GM21390 (cell line): ENCODE measurements around the gene DFFB.
A peak's percentile ranks its signal among the peaks of the same experiment; 100 is the strongest.
"Not testable (repeated sequence)": the region's sequence is repeated elsewhere in the genome, so short reads cannot be mapped to it uniquely, and the experiment has no call there.

Experiments used
- ATAC-seq: cut with Tn5 transposase; IDR thresholded peaks from one replicate; pipeline ENCODE4 v1.9.1; 2021; ENCODE audit not compliant: unreplicated experiment

The DFFB gene

DNA sequence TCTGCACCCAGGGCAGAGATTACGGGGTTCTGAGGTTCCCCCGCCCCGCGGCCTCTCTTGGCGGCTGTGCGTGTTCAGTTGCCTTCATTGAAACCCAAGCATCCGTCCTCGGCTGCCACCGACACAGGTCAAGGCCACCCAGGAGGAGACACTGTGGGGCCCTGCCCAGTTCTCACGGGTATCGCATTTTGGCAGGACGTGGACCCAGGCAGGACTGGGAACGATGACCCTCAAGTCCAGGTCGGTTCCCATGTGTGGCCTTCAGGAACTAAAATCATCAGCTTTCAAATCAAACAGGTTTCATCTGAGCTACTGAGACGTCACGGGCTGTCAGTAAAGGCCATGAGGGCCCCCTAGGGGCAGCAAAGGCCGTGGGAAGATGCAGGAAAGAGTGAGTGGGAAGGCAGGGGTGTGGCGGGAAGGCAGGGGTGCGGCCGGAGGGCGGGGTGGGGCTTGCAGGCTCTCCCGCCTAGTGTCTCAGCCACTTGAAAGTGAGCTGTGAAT, 49.8 kb downstream of the DFFB start:
- ATAC-seq, result no peak

DNA sequence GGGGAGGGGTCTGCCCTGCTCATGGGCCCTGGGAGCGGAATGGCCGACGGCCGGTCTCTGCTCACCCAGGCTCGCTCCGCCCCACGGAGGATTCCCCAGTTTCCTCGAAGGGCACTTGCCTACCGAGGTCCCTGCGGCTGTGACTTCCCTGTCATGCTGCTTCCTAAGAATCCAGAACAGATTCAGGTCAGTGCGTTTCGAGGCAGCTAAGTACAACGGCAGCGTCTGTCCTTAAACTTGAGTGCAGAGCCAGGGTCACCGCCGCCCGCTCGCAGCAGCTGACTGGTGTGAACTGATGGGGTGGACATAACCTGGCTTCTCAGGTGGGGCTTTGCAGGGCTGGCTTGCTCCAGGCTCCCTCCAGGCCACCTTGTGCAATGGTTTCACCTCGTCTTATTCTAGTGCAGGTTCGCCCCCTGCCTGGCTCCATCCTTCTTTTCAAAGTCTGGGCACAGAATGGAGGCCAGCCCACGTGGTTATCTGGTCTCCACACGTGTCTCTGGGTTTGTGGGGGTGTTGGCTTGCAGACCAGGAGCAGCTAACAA, 50.4 kb downstream of the DFFB start:
- ATAC-seq, result no peak

DNA sequence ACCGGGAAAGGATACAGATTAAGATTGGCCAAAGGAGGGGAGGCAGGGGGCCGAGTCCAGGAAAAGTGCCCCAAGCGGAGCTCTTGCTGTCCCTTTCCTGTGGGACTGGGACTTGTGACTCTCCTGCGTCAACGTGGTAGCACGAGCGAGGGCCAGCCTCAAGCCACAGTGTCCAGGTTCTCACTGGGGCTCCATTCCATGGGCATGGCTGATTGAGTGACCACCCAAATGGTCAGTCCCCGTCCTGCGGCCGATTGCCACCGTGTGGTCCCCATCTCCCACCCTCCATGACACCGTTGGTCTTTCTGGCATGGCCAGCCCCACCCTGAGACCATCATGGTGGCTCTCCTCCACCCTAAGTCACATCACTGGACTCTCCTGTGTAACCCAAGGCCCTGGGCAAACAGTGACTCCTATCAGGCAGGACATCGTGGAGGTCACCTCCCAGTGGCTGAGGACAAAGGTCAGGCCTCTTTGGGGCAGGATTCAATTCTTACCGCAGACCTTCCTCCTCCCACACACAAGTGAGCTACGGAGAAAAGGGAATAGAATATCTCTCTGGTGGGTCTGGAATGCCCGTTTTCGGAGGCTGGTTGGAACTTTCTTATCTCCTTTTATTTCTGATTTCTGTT, 51.7 kb downstream of the DFFB start:
- no peak for ATAC-seq

DNA sequence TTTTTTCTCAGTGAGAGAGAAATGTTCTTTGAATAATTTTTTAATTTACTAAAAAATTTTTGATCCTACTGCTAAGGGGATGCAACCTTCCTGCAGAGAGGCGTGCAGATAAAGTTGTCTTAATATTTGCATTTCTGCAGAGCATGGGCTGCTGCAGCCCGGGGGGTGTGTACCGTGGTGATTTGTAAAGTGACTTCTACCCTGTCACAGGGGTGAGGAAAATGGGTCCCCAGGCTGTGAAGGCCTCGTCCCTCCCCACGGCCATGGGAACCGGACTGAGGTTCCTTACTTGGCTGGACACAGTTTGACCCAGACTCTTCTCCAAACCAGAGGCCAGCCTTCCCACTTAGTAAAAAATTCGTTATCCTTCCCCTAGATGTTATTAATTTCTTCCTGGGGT, 52.3 kb downstream of the DFFB start:
- no peak for ATAC-seq

DNA sequence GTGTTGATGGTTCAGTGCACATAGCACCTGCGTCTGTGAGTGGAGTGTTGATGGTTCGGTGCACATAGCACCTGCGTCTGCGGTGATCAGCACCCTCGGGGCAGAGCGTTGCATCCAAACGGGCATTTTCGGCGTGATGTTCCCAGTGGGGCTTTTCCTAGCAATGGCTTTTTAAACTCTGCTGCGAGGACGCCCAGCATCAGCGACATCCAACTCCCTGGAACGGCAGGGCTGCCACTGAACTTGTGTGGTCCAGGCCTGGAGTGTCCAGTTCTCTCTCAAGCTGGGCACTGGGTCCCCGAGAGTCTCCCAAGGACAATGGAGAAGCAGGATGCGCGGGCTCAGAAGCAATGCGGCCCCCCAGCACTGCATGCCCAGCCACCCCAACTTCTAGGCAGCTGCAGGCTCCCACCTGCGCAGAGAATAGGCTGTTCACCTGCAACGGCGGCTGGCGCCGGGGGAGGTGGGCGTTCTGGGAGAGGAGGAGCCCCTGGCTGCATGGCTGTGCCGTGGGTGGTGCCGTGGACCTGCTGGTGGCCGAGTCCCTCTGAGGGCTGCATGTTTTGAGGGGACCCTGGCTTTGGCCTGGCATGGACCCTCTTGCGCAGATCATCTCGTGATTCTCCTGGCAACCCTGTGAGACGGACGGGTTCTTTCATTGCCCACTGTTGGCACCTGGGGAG, 52.9 kb downstream of the DFFB start:
- ATAC-seq, result no peak

DNA sequence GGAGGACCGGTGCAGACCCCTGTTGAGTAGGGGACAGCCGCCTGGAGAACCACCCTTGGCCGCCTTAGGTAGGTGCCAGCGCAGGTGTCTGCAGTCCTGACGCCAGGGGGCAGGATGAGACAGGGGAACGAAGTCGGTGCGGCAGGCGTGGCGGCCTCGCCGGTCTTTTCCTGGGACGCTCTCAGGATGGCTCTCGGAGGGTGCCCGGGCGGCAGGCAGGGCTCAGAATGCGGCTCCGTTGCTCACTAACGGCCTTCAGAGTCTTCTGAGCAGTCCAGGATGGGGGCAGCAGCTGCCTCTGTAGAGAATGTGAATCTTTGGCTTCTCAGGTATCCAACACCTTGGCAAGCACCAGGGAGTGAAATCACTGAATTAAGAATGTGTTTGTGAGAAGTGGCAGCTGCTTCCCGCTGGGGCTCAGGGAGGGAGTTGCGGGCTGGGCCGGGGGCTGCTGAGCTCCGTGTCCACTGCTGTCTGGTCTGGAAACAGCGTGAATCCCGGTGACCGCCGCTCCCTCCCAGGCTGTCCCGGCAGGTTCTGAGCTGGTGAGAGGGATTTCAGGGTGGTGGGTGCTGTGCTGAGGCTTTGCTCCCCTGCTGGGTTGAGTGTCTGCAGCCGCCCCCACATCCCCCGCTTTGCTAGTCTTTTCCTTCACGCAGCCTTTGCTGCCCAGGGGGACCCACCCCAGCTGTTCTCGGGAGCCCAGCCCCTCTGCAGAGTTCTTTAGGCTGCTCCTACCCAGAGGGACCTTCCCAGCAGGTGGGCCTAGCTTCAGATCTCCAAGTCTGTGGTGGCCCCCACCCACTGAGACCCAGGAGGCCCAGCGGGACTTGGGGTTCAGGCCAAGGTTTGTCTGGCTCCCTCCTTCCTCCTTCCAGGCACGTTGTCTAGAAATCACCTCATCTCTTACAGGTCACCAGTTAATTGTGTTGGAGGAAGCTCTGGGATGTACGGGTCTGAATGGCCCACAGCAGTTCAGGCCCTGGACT, 53.9 kb downstream of the DFFB start:
- peak; percentile 73 for ATAC-seq

DNA sequence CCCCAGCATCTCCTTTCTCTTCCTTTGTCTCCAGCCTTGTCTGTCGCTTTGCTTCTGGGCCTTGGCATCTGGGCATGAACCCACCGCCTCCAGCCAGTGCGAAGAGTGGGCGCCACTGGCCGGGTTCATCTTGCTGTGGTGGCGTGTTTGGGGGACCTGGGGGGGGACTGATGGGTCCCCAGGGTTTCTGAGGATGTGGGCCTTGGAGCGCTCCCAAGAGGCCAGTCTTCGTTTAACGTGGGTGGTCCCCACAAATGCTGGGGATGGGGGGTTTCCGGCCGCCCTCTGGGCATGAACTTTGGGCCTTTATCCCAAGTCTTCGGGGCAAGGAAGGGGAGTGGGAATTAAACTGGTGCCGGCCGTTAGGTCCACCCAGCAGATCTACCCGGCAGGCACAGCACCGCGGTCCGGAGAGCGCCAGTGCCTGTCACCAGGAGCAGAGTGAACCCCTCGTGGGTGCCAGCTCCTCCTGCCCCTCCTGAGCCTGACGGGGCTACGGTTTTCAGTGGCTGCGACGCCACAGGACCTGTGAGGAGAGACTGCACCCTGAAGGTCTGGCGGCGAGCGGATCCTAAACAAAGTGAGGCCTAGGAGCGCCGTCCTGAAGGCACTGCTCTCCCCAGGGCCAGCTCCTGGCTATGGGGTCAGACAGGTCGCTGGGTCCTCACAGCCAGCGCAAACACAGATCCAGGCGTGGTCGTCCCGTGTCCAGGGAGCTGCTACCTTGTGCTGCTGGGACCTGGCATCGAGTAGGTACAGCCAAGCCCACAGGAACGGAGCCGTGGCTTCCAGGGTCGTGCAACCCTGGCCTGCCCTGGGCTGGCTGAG, 54.9 kb downstream of the DFFB start:
- ATAC-seq, result no peak

DNA sequence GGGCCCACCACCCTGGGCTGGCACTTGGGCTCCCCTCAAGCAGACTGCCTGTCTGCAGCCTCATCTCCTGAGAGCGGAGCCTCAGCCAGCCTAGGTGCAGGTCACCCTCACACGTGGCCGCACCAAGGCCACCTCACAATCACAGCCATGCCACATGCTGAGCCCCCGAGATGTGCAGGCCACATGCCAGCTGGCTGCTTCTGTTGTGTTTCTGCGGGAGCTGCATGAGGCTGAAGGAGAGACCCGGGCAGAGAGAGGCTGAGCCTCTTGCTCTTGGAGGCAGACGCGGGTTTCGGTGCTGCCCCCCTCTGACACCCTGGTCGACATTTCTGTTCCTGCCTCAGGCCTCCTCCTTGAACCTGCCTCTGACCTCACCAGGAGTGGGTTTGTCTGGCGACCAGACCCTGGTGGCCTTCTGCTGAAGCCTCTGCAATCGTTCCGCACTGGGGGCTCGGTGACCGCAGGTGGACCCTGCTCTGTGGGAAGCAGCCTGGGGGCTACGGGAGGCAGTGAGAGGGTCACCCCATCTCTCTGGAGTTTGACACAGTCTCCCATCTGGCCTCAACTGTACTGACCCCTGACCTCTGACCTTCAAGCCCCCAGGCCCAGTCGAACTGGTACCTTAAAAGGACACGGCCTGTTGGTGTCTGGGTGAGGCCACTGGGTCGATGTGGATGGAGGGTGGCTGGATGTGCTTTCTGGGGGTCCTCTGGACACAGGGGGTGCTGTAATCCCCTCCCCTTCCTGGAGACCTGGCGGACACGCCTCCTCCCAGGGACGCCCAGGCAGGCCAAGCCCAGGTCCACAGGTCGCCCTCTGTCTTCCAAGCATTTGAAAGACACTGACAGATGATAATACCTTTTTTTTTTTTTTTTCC, 55.8 kb downstream of the DFFB start:
- ATAC-seq, result no peak

DNA sequence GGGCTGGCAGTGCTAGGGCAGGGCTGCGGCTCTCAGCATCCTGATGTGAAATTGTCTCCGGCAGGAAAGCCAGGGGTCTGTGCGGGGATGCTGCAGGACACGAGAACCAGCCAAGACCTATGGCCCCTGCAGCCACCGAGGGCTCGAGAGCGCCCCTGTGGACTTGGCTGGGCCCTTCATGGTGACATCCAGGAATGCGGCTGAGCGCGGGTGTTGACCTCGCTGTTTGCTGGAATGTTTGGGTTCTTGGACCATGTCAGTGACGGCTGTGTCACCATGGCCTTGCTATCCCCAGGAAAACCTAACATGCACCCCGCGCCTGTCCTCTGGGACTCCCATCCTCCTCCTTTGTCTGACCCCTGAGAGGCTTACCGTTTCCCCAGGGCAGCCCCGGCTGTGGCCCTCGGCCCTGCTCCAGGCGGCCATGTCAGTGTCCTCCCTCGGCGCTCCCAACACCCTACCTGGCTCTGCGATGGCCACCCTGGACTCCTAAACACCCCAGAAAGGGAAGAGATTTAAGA, 57.1 kb downstream of the DFFB start:
- no peak for ATAC-seq

DNA sequence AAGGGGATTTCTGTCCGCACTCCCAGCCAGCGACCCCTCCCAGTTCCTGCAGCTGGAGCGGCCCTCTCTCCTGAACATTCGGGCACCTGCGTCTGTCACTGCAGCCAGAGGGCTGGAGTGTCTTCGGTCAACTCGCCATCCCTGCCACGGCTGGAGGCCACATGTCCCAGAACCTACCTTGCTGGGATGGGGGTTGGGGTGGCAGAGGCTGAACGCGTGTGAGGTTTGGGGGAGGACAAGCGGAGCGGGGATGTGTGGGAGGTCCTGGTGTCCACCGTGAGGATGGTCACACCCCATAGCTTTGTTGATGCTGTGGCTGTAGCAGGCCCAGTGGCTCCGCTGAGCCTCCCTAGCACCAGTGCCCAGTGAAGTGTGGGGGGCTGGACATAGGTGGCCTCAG, 57.6 kb downstream of the DFFB start:
- no peak for ATAC-seq

DNA sequence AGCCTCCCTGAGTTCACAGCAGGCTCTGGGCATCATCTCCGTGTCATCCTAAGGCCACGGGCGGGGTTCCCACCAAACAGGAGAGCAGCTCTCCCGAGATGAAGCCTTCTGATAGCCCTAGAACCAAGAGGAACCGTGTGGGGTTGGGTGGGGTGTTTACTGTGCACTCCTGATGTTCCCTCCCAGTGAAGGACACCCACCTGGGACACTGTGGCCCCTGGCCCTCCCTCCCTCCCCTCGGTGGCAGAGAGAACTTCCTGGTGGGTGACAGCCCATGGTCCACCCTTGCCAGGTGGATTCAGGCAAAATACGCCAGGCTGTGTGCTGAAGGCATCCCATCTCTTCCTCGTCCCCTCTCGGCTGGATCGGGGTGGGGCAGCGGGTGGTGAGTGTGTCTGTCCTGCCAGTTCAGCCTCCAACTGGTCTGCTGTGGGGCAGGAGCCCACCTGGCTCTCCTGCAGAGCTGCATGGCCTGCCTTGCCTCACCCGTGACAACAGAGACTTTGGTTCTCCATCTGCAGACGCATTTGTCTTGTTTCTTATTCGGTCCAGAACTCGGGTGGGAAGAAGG, 58.4 kb downstream of the DFFB start:
- ATAC-seq, result no peak

DNA sequence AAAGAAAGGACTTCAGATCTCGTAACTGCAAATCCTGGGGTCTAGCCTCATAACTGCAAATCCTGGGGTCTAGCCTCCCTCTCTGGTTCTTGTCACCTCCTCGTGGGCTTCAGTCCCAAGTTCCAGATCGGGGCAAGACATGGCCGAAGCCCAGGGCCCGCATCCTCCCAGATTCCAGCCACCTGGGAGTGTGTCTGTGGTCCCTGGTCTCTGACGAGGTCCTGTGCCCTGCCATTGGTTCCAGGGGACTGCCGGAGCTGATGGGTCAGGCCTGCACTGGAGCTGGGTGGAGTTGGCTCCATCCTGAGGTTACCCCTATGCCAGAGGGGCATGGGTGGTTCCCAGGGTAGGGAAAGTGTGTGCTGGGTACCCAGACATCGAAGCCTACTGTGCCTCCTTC, 60.5 kb downstream of the DFFB start:
- ATAC-seq, result no peak

DNA sequence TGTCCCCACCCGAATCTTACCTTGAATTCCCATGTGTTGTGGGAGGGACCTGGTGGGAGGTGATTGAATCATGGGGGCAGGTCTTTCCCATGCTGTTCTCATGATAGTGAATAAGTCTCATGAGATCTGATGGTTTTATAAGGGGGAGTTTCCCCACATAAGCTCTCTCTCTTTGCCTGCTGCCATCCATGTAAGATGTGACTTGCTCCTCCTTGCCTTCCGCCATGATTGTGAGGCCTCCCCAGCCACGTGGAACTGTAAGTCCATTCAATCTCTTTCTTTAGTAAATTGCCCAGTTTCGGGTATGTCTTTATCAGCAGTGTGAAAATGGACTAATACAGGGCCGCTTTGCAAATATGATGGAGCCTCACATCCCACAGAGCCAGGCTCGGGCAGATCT, 61.1 kb downstream of the DFFB start:
- ATAC-seq, result not testable (repeated sequence)

DNA sequence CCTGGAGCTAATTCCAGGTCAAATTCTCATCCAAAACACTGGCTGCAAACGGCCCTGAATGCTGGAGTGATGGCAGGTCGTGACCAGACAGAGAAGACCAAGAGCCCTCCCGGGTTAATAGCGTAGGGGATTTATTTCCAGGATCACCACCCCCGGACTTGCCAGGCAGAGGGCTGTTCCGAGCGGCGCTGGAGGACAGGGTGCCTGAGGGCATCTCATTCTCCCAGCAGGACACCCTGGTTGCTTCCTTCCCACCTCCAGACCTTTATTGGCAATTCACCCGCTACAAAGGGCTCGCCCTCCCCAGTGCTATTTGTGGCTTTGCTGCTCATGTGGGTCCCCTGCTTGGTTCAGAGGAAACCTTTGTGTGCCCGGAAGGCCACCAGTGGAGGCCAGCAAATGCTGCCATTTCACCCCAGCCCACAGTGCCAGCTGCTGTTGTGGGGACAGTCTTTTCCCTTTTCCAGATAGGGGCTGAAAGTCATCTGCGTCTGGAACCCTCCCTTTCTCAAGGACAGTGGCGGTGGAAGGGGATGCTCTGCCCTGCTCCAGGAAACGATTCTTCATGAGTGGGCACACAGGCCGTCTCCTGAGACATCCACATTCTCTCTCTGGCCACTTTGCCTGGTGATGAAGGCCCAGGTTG, 61.8 kb downstream of the DFFB start:
- ATAC-seq, result no peak

DNA sequence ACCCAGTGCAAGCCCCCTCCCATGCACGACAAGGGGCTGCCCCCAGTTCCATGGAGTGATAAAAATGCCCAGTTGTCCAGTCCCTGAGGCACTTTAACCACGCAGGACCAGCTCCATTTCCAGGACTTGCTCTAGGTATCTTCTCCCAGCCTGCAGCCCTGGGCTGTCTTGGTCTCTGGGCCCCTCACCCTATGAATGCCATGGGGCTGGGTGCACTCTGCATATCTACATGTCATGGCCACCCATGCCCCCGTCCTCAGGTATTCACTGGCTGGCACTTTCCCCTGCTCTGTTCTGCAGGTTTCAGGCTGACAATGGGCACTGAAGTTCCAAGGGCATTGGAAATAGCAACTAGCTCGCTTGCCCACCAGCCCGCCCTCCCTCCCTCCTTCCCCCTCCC, 62.4 kb downstream of the DFFB start:
- no peak for ATAC-seq

DNA sequence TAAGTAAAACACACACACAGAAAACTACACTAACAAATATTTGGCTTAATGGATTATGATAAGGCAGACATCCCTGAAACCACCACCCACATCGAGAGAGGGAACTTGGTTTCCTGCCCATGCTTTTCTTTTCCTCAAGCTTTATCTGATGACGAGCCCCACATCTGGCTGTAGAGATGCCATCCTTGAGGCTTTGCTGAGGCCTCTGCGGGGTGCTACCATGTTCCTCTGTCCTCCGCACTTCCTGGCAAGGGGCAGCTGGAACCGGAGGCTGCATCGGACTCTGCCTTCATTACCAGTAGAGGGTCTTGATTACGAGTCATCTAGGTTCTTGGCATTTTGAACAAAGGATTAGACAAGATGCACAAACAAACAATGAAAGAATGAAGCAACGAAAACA, 64.5 kb downstream of the DFFB start:
- ATAC-seq, result no peak

DNA sequence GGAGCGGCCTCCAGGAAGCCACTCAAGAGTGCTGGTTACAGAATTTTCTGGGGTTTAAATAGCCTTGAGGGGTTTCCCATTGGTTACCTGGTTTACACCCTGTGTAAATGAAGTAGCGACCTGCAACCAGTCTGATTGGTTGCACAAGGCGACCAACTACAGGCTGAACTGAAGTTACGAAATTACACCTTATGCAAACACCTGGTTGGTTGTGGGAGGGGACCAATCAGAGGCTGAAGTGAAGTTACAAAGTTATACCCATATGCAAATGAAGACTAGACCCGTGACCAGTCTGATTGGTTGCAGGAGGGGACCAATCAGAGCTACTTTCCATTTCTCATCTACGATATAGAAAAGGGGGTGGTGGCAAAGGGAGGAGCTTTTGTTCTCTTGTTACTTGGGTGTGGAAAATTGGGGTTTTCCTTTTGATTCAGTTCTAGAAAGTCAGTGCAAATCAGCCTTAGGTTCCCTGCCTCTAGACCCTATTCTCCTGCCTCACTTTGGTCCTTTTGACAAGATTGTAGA, 65.0 kb downstream of the DFFB start:
- ATAC-seq, result no peak

DNA sequence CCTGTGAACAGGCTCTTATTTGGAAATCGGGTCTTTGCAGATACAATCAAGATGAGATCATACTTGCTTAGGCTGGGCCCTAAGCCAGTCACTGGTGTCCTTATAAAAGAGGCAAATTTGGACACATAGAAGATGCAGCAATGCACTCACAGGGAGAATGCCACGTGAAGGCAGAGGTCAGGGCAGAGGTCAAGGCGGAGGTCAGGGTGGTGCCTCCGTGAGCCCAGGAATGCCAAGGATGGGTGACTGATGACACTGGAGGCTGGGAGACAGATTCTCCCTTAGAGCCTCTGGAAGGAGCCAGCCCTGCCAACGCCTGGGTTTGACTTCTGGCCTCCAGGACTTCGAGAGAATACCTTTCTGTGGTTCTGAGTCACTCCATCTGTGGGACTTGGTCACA, 65.6 kb downstream of the DFFB start:
- ATAC-seq, result no peak
